SK-N-SH treated with all-trans-retinoic acid at 6 μM for 48 hours (cell line): Measurements from ENCODE around the gene SLC18A2.

Source experiments
- ATAC-seq: fragments of 200-7000 bp; cut with Tn5 transposase; 3 replicates; pipeline ENCODE4 v1.9.1; 2020; ENCODE audit warnings: mild to moderate bottlenecking, moderate library complexity
- ARNTL ChIP-seq: fragments of 450-650 bp; formaldehyde crosslinking; IDR thresholded peaks from 2 replicates; pipeline ENCODE4 v1.5.0; 2020; ENCODE audit warnings: low read depth, mild to moderate bottlenecking, moderate library complexity, borderline replicate concordance
- BACH2 ChIP-seq: fragments of 250-450 bp; sonication (Bioruptor Pico); IDR thresholded peaks from 2 replicates; pipeline ENCODE4 v1.9.0; 2021; ENCODE audit warnings: mild to moderate bottlenecking, borderline replicate concordance
- CSDC2 ChIP-seq: fragments of 250-450 bp; sonication (Bioruptor Pico); IDR thresholded peaks from 2 replicates; pipeline ENCODE4 v1.5.0; 2020; ENCODE audit warnings: mild to moderate bottlenecking, moderate library complexity
- ESRRG ChIP-seq: fragments of 250-450 bp; sonication (Bioruptor Pico); IDR thresholded peaks from 2 replicates; pipeline ENCODE4 v1.6.1; 2021; ENCODE audit warnings: mild to moderate bottlenecking
- ISL1 ChIP-seq: fragments of 250-450 bp; sonication (Bioruptor Pico); IDR thresholded peaks from 2 replicates; pipeline ENCODE4 v2.1.2; 2022; ENCODE audit warnings: mild to moderate bottlenecking, moderate library complexity
- PPARA ChIP-seq: fragments of 250-450 bp; sonication (Bioruptor Pico); IDR thresholded peaks from 2 replicates; pipeline ENCODE4 v1.5.0; 2020; ENCODE audit warnings: mild to moderate bottlenecking, borderline replicate concordance
- RARB ChIP-seq: fragments of 250-450 bp; sonication (Bioruptor Pico); IDR thresholded peaks from 2 replicates; pipeline ENCODE4 v1.8.0; 2021; ENCODE audit warnings: mild to moderate bottlenecking, moderate library complexity
- SNAI2 ChIP-seq: fragments of 250-450 bp; sonication (Bioruptor Pico); IDR thresholded peaks from 2 replicates; pipeline ENCODE4 v1.5.0; 2020; ENCODE audit warnings: mild to moderate bottlenecking, moderate library complexity
- TCF4 ChIP-seq: fragments of 250-450 bp; sonication (Bioruptor Pico); IDR thresholded peaks from 2 replicates; pipeline ENCODE4 v1.8.0; 2021; ENCODE audit warnings: mild to moderate bottlenecking, moderate library complexity, borderline replicate concordance
- TOX ChIP-seq: fragments of 250-450 bp; sonication (Bioruptor Pico); IDR thresholded peaks from 2 replicates; pipeline ENCODE4 v1.8.0; 2021; ENCODE audit warnings: mild to moderate bottlenecking, moderate library complexity, borderline replicate concordance
- ZC3H10 ChIP-seq: fragments of 250-450 bp; sonication (Bioruptor Pico); IDR thresholded peaks from 2 replicates; pipeline ENCODE4 v1.5.1; 2021; ENCODE audit warnings: mild to moderate bottlenecking, moderate library complexity
- ZFP3 ChIP-seq: fragments of 250-450 bp; sonication (Bioruptor Pico); IDR thresholded peaks from 2 replicates; pipeline ENCODE4 v1.5.0; 2020; ENCODE audit warnings: mild to moderate bottlenecking, moderate library complexity
- ZFP30 ChIP-seq: fragments of 450-650 bp; formaldehyde crosslinking; IDR thresholded peaks from 2 replicates; pipeline ENCODE4 v1.5.0; 2022; ENCODE audit warnings: mild to moderate bottlenecking, moderate library complexity
- ZNF565 ChIP-seq: fragments of 450-650 bp; formaldehyde crosslinking; conservative IDR thresholded peaks from 2 replicates; pipeline ENCODE4 v1.5.0; 2020; ENCODE audit warnings: low read depth, mild to moderate bottlenecking, moderate library complexity
- ZNF70 ChIP-seq: fragments of 450-650 bp; formaldehyde crosslinking; IDR thresholded peaks from 2 replicates; pipeline ENCODE4 v1.5.0; 2020; ENCODE audit warnings: mild to moderate bottlenecking, moderate library complexity
- ZNF8 ChIP-seq: fragments of 450-650 bp; formaldehyde crosslinking; IDR thresholded peaks from 2 replicates; pipeline ENCODE4 v1.5.0; 2020; ENCODE audit warnings: mild to moderate bottlenecking, moderate library complexity
- TF ChIP-seq, protein P1 (sequence below): fragments of 250-450 bp; sonication (Bioruptor Pico); IDR thresholded peaks from 2 replicates; pipeline ENCODE4 v1.8.0; 2021; ENCODE audit warnings: low read depth, mild to moderate bottlenecking, moderate library complexity, borderline replicate concordance
- TF ChIP-seq, protein P2 (sequence below): fragments of 250-450 bp; sonication (Bioruptor Pico); IDR thresholded peaks from 2 replicates; pipeline ENCODE4 v1.5.0; 2020; ENCODE audit warnings: mild to moderate bottlenecking, moderate library complexity
- TF ChIP-seq, protein P3 (sequence below): fragments of 250-450 bp; sonication (Bioruptor Pico); IDR thresholded peaks from 2 replicates; pipeline ENCODE4 v1.8.0; 2020; ENCODE audit warnings: mild to moderate bottlenecking, moderate library complexity, borderline replicate concordance
- TF ChIP-seq, protein P4 (sequence below): fragments of 250-450 bp; sonication (Bioruptor Pico); IDR thresholded peaks from 2 replicates; pipeline ENCODE4 v1.5.1; 2020; ENCODE audit warnings: low read depth, mild to moderate bottlenecking, moderate library complexity
- TF ChIP-seq, protein P5 (sequence below): fragments of 250-450 bp; sonication (Bioruptor Pico); IDR thresholded peaks from 2 replicates; pipeline ENCODE4 v1.5.1; 2021; ENCODE audit warnings: mild to moderate bottlenecking, moderate library complexity

SLC18A2 gene

DNA sequence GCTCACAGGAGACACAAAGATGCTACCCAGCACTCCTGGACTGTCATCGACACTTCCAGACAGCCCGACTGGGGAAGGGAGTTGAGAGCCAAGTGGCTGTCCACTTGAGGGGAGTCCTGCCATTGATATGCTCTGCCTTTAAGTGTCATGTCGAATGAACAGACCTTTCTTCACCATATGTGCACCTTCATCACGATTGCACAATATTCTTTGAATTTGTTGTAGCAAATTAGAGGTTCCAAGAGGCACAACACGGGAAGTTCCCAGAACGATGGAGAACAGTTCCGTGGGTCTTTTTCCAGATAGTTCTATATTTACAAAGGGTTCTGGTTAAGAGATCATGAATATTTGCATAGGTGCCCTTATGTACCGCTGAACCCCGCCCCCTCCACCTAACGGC is 16.0 kb downstream of the SLC18A2 start (continued):
- TF ChIP-seq, protein P1, sequence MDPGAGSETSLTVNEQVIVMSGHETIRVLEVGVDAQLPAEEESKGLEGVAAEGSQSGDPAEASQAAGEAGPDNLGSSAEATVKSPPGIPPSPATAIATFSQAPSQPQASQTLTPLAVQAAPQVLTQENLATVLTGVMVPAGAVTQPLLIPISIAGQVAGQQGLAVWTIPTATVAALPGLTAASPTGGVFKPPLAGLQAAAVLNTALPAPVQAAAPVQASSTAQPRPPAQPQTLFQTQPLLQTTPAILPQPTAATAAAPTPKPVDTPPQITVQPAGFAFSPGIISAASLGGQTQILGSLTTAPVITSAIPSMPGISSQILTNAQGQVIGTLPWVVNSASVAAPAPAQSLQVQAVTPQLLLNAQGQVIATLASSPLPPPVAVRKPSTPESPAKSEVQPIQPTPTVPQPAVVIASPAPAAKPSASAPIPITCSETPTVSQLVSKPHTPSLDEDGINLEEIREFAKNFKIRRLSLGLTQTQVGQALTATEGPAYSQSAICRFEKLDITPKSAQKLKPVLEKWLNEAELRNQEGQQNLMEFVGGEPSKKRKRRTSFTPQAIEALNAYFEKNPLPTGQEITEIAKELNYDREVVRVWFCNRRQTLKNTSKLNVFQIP (CRISPR knock-in tag), result no peak
- TF ChIP-seq ZNF70 (CRISPR knock-in tag) (no peak), ZFP3 (no peak)

DNA sequence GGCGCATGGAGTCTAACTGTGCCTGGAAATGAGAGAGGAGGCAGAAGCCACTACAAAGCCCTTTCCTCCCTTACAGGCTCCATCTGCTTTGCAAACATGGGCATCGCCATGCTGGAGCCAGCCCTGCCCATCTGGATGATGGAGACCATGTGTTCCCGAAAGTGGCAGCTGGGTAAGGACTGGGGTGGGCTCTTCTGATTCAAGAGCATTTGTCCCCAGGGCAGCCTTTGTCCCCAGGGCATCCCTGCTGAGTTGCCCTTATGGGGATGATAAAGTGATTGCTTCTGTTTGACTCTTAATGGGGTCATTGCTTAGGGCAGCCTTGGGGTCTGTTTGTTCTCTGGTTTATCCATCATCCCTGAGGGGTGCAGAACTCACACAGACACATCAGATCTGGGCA is 16.8 kb downstream of the SLC18A2 start:
- no peak for TF ChIP-seq ZFP3
- TF ChIP-seq, protein P2, sequence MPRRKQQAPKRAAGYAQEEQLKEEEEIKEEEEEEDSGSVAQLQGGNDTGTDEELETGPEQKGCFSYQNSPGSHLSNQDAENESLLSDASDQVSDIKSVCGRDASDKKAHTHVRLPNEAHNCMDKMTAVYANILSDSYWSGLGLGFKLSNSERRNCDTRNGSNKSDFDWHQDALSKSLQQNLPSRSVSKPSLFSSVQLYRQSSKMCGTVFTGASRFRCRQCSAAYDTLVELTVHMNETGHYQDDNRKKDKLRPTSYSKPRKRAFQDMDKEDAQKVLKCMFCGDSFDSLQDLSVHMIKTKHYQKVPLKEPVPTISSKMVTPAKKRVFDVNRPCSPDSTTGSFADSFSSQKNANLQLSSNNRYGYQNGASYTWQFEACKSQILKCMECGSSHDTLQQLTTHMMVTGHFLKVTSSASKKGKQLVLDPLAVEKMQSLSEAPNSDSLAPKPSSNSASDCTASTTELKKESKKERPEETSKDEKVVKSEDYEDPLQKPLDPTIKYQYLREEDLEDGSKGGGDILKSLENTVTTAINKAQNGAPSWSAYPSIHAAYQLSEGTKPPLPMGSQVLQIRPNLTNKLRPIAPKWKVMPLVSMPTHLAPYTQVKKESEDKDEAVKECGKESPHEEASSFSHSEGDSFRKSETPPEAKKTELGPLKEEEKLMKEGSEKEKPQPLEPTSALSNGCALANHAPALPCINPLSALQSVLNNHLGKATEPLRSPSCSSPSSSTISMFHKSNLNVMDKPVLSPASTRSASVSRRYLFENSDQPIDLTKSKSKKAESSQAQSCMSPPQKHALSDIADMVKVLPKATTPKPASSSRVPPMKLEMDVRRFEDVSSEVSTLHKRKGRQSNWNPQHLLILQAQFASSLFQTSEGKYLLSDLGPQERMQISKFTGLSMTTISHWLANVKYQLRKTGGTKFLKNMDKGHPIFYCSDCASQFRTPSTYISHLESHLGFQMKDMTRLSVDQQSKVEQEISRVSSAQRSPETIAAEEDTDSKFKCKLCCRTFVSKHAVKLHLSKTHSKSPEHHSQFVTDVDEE (CRISPR knock-in tag), result no peak
- ATAC-seq, result no peak

DNA sequence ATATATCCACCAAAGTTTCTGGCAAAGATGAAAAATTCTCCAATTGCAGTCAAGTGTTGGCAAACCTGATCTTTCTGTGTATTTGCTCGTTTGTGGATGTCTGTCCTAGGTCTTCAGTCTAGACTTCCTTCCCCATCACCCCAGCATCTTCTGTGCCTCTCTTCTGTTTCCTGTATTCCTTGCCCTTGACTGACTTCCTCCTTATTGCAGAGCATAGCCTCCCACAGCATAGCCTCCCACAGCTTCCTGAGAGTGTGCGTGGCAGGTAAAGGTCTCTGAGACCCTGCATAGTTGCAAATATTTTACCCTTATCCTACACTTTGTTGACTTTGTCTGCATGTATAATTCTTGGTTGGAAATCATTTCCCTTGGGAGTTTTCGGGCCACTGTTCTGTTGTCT is 18.4 kb downstream of the SLC18A2 start:
- TF ChIP-seq TCF4 (CRISPR knock-in tag), result no peak
- TF ChIP-seq, protein P3, sequence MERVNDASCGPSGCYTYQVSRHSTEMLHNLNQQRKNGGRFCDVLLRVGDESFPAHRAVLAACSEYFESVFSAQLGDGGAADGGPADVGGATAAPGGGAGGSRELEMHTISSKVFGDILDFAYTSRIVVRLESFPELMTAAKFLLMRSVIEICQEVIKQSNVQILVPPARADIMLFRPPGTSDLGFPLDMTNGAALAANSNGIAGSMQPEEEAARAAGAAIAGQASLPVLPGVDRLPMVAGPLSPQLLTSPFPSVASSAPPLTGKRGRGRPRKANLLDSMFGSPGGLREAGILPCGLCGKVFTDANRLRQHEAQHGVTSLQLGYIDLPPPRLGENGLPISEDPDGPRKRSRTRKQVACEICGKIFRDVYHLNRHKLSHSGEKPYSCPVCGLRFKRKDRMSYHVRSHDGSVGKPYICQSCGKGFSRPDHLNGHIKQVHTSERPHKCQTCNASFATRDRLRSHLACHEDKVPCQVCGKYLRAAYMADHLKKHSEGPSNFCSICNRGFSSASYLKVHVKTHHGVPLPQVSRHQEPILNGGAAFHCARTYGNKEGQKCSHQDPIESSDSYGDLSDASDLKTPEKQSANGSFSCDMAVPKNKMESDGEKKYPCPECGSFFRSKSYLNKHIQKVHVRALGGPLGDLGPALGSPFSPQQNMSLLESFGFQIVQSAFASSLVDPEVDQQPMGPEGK (CRISPR knock-in tag), result no peak
- TF ChIP-seq ISL1 (CRISPR knock-in tag), result no peak
- TF ChIP-seq ESRRG (CRISPR knock-in tag), result no peak
- no peak for TF ChIP-seq ZFP30 (CRISPR knock-in tag)
- no peak for TF ChIP-seq SNAI2 (CRISPR knock-in tag)
- TF ChIP-seq ARNTL, result no peak
- TF ChIP-seq ZNF565 (CRISPR knock-in tag), result no peak
- TF ChIP-seq PPARA (CRISPR knock-in tag), result no peak
- TF ChIP-seq, protein P1 (CRISPR knock-in tag), result no peak
- TF ChIP-seq, protein P4, sequence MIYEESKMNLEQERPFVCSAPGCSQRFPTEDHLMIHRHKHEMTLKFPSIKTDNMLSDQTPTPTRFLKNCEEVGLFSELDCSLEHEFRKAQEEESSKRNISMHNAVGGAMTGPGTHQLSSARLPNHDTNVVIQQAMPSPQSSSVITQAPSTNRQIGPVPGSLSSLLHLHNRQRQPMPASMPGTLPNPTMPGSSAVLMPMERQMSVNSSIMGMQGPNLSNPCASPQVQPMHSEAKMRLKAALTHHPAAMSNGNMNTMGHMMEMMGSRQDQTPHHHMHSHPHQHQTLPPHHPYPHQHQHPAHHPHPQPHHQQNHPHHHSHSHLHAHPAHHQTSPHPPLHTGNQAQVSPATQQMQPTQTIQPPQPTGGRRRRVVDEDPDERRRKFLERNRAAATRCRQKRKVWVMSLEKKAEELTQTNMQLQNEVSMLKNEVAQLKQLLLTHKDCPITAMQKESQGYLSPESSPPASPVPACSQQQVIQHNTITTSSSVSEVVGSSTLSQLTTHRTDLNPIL (CRISPR knock-in tag), result no peak
- no peak for TF ChIP-seq ZNF8
- no peak for TF ChIP-seq ZC3H10 (CRISPR knock-in tag)
- no peak for TF ChIP-seq TOX
- TF ChIP-seq CSDC2 (CRISPR knock-in tag), result no peak
- TF ChIP-seq, protein P2 (CRISPR knock-in tag), result no peak
- TF ChIP-seq, protein P5, sequence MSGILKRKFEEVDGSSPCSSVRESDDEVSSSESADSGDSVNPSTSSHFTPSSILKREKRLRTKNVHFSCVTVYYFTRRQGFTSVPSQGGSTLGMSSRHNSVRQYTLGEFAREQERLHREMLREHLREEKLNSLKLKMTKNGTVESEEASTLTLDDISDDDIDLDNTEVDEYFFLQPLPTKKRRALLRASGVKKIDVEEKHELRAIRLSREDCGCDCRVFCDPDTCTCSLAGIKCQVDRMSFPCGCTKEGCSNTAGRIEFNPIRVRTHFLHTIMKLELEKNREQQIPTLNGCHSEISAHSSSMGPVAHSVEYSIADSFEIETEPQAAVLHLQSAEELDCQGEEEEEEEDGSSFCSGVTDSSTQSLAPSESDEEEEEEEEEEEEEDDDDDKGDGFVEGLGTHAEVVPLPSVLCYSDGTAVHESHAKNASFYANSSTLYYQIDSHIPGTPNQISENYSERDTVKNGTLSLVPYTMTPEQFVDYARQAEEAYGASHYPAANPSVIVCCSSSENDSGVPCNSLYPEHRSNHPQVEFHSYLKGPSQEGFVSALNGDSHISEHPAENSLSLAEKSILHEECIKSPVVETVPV (CRISPR knock-in tag), result no peak
- TF ChIP-seq RARB, result no peak
- TF ChIP-seq ZNF70 (CRISPR knock-in tag), result no peak
- no peak for TF ChIP-seq BACH2 (CRISPR knock-in tag)
- no peak for ATAC-seq
